ENCODE measurements around the gene NAALADL2. TPM values are rescaled to one million over a fixed set of nuclear protein-coding genes. Genes with fewer than 3 reads are reported as not detected.

The NAALADL2 gene
- total RNA-seq, 2 experiments from 2014 or later = 0.27 TPM; not detected in 1

- H3K27me3 Mint-ChIP-seq = no peaks in the 10 kb centered on the region
- CTCF ChIA-PET = no interaction called here
- H3K27ac Mint-ChIP-seq = no peak overlapping the region
- no peak overlapping the region for H3K4me3 Mint-ChIP-seq
- POLR2A ChIA-PET = no interaction called here
- DNase-seq (no peak), ATAC-seq (no peak)
- intact Hi-C loops (cut with DNase I, micrococcal nuclease) = no loop called here
- H3K4me1 Mint-ChIP-seq = peaks cover 4% of the 10 kb centered on the region
- H3K36me3 Mint-ChIP-seq (ENCODE audit: low read depth) = no peaks in the 10 kb centered on the region
- no peaks in the 10 kb centered on the region for H3K9me3 Mint-ChIP-seq (ENCODE audit: low read depth)
These were observed 452.3 kb downstream of the NAALADL2 start for GRCh38 chr3:175311404-175311803.

- no peak for DNase-seq
- Mint-ChIP-seq H3K27me3 (no peaks in the 10 kb centered on the region), H3K9me3 (ENCODE audit: low read depth) (no peaks in the 10 kb centered on the region), H3K4me3 (no peak overlapping the region), H3K4me1 (peaks cover 4% of the 10 kb centered on the region), H3K36me3 (ENCODE audit: low read depth) (no peaks in the 10 kb centered on the region), H3K27ac (no peak overlapping the region)
- intact Hi-C loops (cut with DNase I, micrococcal nuclease) = no loop called here
- POLR2A ChIA-PET = no interaction called here
- CTCF ChIA-PET = no interaction called here
- no peak for ATAC-seq
These were observed 452.8 kb downstream of the NAALADL2 start for GRCh38 chr3:175311946-175312345.

- no peak overlapping the region for H3K27ac Mint-ChIP-seq
- POLR2A ChIA-PET = no interaction called here
- no peaks in the 10 kb centered on the region for H3K9me3 Mint-ChIP-seq (ENCODE audit: low read depth)
- no peak for DNase-seq
- no peak overlapping the region for H3K4me3 Mint-ChIP-seq
- no peaks in the 10 kb centered on the region for H3K27me3 Mint-ChIP-seq
- ATAC-seq = no peak
- intact Hi-C loops (cut with DNase I, micrococcal nuclease) = no loop called here
- CTCF ChIA-PET = no interaction called here
- no peaks in the 10 kb centered on the region for H3K36me3 Mint-ChIP-seq (ENCODE audit: low read depth)
- peaks cover 4% of the 10 kb centered on the region for H3K4me1 Mint-ChIP-seq
These were observed 453.7 kb downstream of the NAALADL2 start for GRCh38 chr3:175312791-175313190.

- Mint-ChIP-seq H3K4me3 (no peak overlapping the region), H3K27me3 (no peaks in the 10 kb centered on the region), H3K4me1 (no peaks in the 10 kb centered on the region), H3K36me3 (ENCODE audit: low read depth) (no peaks in the 10 kb centered on the region), H3K27ac (no peak overlapping the region), H3K9me3 (ENCODE audit: low read depth) (peaks cover 2% of the 10 kb centered on the region)
- intact Hi-C loops (cut with DNase I, micrococcal nuclease) = no loop called here
- CTCF ChIA-PET = interaction anchor here (0.8 kb wide), 1 partner anchor 9 kb away, joined by 3 read pairs; no protein-coding TSS in a partner anchor
- DNase-seq = no peak
- ATAC-seq = no peak
- POLR2A ChIA-PET = no interaction called here
These were observed 457.7 kb downstream of the NAALADL2 start for GRCh38 chr3:175316799-175317198.

- no peak overlapping the region for H3K27ac Mint-ChIP-seq
- ChIA-PET POLR2A (no interaction called here), CTCF (no interaction called here)
- DNase-seq = no peak
- intact Hi-C loops (cut with DNase I, micrococcal nuclease) = no loop called here
- H3K27me3 Mint-ChIP-seq = no peaks in the 10 kb centered on the region
- no peaks in the 10 kb centered on the region for H3K36me3 Mint-ChIP-seq (ENCODE audit: low read depth)
- ATAC-seq = no peak
- no peak overlapping the region for H3K4me3 Mint-ChIP-seq
- peaks cover 5% of the 10 kb centered on the region for H3K9me3 Mint-ChIP-seq (ENCODE audit: low read depth)
- no peaks in the 10 kb centered on the region for H3K4me1 Mint-ChIP-seq
These were observed 466.3 kb downstream of the NAALADL2 start for GRCh38 chr3:175325440-175325839.

- peaks cover 5% of the 10 kb centered on the region for H3K9me3 Mint-ChIP-seq (ENCODE audit: low read depth)
- intact Hi-C loops (cut with DNase I, micrococcal nuclease) = no loop called here
- DNase-seq (no peak), ATAC-seq (no peak)
- no peaks in the 10 kb centered on the region for H3K4me1 Mint-ChIP-seq
- no peak overlapping the region for H3K4me3 Mint-ChIP-seq
- no peaks in the 10 kb centered on the region for H3K36me3 Mint-ChIP-seq (ENCODE audit: low read depth)
- H3K27ac Mint-ChIP-seq = no peak overlapping the region
- ChIA-PET POLR2A (no interaction called here), CTCF (interaction anchor here (0.7 kb wide), 1 partner anchor 593 kb away, joined by 3 read pairs; no protein-coding TSS in a partner anchor)
- no peaks in the 10 kb centered on the region for H3K27me3 Mint-ChIP-seq
These were observed 466.9 kb downstream of the NAALADL2 start for GRCh38 chr3:175326041-175326440.

- H3K36me3 Mint-ChIP-seq (ENCODE audit: low read depth) = no peaks in the 10 kb centered on the region
- H3K4me3 Mint-ChIP-seq = no peak overlapping the region
- no peak for DNase-seq
- no peaks in the 10 kb centered on the region for H3K4me1 Mint-ChIP-seq
- CTCF ChIA-PET = no interaction called here
- H3K9me3 Mint-ChIP-seq (ENCODE audit: low read depth) = peaks cover 9% of the 10 kb centered on the region
- H3K27me3 Mint-ChIP-seq = no peaks in the 10 kb centered on the region
- no peak for ATAC-seq
- intact Hi-C loops (cut with DNase I, micrococcal nuclease) = no loop called here
- no peak overlapping the region for H3K27ac Mint-ChIP-seq
- POLR2A ChIA-PET = no interaction called here
These were observed 470.2 kb downstream of the NAALADL2 start for GRCh38 chr3:175329373-175329772.

GRCh38 chr3:175335229-175335628, 476.1 kb downstream of the NAALADL2 start:
- DNase-seq (no peak), ATAC-seq (no peak)
- POLR2A ChIA-PET = interaction anchor here (0.5 to 0.6 kb wide), 2 partner anchors 847 to 878 kb away, joined by 3 to 5 read pairs; no protein-coding TSS in a partner anchor
- no peak overlapping the region for H3K27ac Mint-ChIP-seq
- no peaks in the 10 kb centered on the region for H3K36me3 Mint-ChIP-seq (ENCODE audit: low read depth)
- no peaks in the 10 kb centered on the region for H3K4me1 Mint-ChIP-seq
- intact Hi-C loops (cut with DNase I, micrococcal nuclease) = no loop called here
- H3K27me3 Mint-ChIP-seq = no peaks in the 10 kb centered on the region
- peaks cover 3% of the 10 kb centered on the region for H3K9me3 Mint-ChIP-seq (ENCODE audit: low read depth)
- H3K4me3 Mint-ChIP-seq = no peak overlapping the region
- CTCF ChIA-PET = no interaction called here

- Mint-ChIP-seq H3K27ac (no peak overlapping the region), H3K27me3 (no peaks in the 10 kb centered on the region), H3K36me3 (ENCODE audit: low read depth) (no peaks in the 10 kb centered on the region), H3K4me3 (no peak overlapping the region), H3K4me1 (no peaks in the 10 kb centered on the region), H3K9me3 (ENCODE audit: low read depth) (peaks cover 3% of the 10 kb centered on the region)
- ChIA-PET CTCF (no interaction called here), POLR2A (no interaction called here)
- intact Hi-C loops (cut with DNase I, micrococcal nuclease) = no loop called here
- DNase-seq = no peak
- no peak for ATAC-seq
These were observed 477.4 kb downstream of the NAALADL2 start for GRCh38 chr3:175336406-175337133.

GRCh38 chr3:175337631-175338030, 478.5 kb downstream of the NAALADL2 start:
- H3K4me3 Mint-ChIP-seq = no peak overlapping the region
- H3K9me3 Mint-ChIP-seq (ENCODE audit: low read depth) = peaks cover 3% of the 10 kb centered on the region
- DNase-seq (no peak), ATAC-seq (no peak)
- H3K36me3 Mint-ChIP-seq (ENCODE audit: low read depth) = no peaks in the 10 kb centered on the region
- H3K27me3 Mint-ChIP-seq = no peaks in the 10 kb centered on the region
- H3K27ac Mint-ChIP-seq = no peak overlapping the region
- H3K4me1 Mint-ChIP-seq = no peaks in the 10 kb centered on the region
- ChIA-PET CTCF (no interaction called here), POLR2A (no interaction called here)
- intact Hi-C loops (cut with DNase I, micrococcal nuclease) = no loop called here

GRCh38 chr3:175338775-175339535, 479.8 kb downstream of the NAALADL2 start:
- Mint-ChIP-seq H3K9me3 (ENCODE audit: low read depth) (no peaks in the 10 kb centered on the region), H3K36me3 (ENCODE audit: low read depth) (no peaks in the 10 kb centered on the region), H3K4me1 (no peaks in the 10 kb centered on the region), H3K4me3 (no peak overlapping the region), H3K27ac (no peak overlapping the region), H3K27me3 (no peaks in the 10 kb centered on the region)
- ChIA-PET POLR2A (no interaction called here), CTCF (no interaction called here)
- intact Hi-C loops (cut with DNase I, micrococcal nuclease) = no loop called here
- DNase-seq (no peak), ATAC-seq (no peak)

GRCh38 chr3:175340338-175341015, 481.3 kb downstream of the NAALADL2 start:
- Mint-ChIP-seq H3K4me3 (no peak overlapping the region), H3K27me3 (no peaks in the 10 kb centered on the region), H3K9me3 (ENCODE audit: low read depth) (no peaks in the 10 kb centered on the region), H3K27ac (no peak overlapping the region), H3K4me1 (no peaks in the 10 kb centered on the region), H3K36me3 (ENCODE audit: low read depth) (no peaks in the 10 kb centered on the region)
- no peak for DNase-seq
- POLR2A ChIA-PET = no interaction called here
- CTCF ChIA-PET = no interaction called here
- intact Hi-C loops (cut with DNase I, micrococcal nuclease) = no loop called here
- no peak for ATAC-seq
